Measurements from ENCODE around the gene TDO2.
"Not testable (repeated sequence)": the region's sequence is repeated elsewhere in the genome, so short reads cannot be mapped to it uniquely, and the experiment has no call there.

TDO2 gene

GRCh38 chr4:155903453-155903852 is at the start of gene TDO2:
Gene TDO2 (plus strand): TSS chr4:155903696. CDS start chr4:155903759, 63 bp downstream.
- DNase-seq, result no peak

- no peak for DNase-seq
Measured at GRCh38 chr4:155854582-155855226, 48.8 kb upstream of the TDO2 start.

- no peak for DNase-seq
Measured at GRCh38 chr4:155855897-155856296, 47.6 kb upstream of the TDO2 start.

- no peak for DNase-seq
Measured at GRCh38 chr4:155866177-155866576, 37.3 kb upstream of the TDO2 start, which contains the start of gene ASIC5. Gene ASIC5 (minus strand): TSS chr4:155866277. CDS start chr4:155866226, 51 bp downstream.

- no peak for DNase-seq
Measured at GRCh38 chr4:155875878-155876277, 27.6 kb upstream of the TDO2 start.

- no peak for DNase-seq
Measured at GRCh38 chr4:155877971-155878370, 25.5 kb upstream of the TDO2 start.

GRCh38 chr4:155878611-155879010 is 24.9 kb upstream of the TDO2 start:
- DNase-seq, result no peak

DNA sequence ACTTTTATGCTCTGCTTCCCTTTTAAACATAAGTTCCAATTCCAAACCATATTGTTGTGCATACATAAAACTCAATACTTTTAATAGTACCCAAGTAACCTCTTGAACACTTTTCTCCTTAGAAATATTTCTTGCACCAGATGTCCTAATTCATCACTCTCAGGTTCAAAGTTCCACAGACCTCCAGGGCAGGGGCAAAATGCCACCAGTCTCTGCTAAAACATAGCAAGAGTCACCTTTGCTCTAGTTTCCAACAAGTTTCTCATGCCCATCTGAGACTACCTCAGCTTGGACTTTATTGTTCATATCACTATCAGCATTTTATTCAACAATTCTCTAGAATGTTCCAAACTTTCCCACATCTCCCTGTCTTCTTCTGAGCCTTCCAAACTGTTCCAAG is 23.7 kb upstream of the TDO2 start:
- DNase-seq, result no peak

- DNase-seq, result no peak
Measured at GRCh38 chr4:155881555-155881954, 21.9 kb upstream of the TDO2 start.

DNA sequence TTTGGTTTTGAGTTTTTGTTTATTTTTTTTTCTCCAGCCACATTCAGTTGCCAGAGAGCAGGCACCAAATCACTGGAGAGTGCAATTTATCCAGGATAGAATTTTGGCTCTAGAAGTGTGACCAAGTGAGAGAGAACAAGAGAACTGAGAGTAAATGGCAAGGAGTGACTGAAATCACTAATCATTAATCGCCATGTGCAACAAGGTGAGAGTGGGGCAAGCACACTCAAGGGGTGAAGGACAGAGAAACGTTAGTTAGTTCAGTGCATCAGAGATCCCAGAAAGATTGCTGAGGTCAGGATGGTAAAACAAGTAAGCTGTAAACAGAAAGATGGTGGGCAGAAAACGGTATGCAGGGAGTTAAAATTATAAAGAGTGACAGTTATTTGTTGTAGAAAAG is 19.6 kb upstream of the TDO2 start:
- no peak for DNase-seq

- DNase-seq, result no peak
Measured at GRCh38 chr4:155885666-155886065, 17.8 kb upstream of the TDO2 start.

- no peak for DNase-seq
Measured at GRCh38 chr4:155887045-155887444, 16.5 kb upstream of the TDO2 start.

DNA sequence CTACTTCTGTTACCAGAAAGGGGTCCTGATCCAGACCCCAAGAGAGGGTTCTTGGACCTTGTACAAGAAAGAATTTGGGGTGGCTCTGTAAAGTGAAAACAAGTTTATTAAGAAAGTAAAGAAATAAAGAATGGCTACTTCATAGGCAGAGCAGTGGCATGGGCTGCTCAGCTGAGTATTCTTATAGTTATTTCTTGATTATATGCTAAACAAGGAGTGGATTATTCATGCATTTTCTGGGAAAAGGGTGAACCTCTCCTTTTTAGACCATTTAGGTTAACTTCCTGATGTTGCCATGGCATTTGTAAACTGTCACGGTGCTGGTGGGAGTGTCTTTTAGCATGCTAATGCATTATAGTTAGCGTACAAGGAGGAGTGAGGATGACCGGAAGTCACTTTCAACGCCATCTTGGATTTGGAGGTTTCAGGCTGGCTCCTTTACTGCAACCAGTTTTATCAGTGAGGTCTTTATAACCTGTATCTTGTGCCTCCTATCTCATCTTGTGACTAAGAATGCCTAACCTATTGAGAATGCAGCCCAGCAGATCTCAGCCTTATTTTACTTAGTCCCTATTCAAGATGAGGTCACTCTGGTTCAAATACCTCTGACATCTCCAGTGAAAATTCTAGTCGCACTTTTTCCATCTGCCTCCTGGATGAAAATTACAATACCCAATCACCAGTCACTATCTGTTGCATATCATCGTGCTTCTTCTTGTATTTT is 15.5 kb upstream of the TDO2 start:
- no peak for DNase-seq

DNA sequence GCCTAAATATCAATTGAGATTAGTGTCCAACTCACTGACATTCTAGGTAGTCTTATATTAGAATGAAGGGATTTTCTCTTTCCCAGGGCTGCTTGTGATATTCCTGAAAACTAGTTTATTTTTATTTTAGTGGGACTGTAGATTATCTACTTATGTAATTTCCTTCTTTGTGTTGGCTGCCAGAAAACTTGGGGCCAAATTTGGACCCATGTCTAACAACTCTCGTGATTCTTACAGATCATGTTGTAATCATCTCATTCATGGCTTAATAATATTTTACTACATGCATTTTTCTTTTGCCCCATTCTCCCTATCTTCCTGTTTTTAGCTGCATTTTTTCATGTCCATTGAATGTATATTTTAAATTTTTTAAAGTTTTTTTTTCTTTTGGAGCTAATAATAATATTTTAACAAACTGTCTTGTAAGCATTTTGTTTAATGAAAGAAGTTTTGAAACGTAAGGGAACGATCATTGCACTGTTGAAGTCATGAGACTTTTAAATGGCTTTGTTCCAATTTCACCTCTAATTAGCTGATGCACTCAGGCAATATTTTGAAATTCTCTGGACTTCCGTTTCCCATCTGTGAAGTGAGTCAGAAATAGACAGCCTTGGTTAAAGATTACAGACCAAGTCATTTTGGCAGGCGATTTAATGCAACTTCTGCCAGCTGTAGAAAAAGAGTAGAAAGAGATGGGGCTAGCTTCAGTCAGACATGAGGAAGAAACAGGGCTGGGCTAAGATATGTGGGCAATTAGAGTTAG is 14.3 kb upstream of the TDO2 start:
- no peak for DNase-seq

DNA sequence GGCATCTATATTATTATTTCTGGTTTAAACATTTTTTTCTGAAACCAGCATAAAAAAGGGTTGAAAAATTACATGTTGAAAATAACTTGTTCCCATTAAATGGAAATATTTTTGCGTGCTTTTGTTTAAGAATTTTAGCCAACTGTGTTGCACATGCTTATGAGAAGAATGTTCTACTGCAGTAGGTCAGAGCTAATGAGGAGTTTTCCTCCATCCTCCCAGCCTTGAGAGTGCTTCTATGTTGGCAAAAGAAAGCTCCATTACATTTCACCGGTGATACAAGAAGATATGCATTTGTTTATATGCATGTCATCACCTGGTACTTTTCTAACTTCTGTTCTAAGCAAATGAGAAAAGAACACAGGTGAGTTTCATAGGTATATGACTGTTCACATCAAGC is 13.6 kb upstream of the TDO2 start:
- no peak for DNase-seq

DNA sequence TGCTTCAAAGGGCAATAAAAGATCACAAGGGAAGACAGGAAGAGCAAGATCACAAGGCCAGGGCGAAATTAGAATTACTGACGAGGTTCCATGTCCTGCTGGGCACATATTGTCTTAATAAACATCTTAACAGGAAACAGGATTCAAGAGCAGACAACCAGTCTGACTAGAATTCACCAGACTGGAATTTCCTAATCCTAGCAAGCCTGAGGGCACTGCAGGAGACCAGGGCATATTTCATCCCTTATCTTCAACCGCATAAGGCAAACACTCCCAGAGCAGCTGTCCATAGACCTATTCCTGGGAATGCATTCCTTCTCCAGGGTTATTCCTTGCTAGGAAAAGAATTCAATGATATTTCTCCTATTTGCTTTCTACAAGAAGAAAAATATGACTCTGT is 12.4 kb upstream of the TDO2 start:
- DNase-seq, result no peak

- DNase-seq, result not testable (repeated sequence)
Measured at GRCh38 chr4:155898371-155898770, 5.1 kb upstream of the TDO2 start.

DNA sequence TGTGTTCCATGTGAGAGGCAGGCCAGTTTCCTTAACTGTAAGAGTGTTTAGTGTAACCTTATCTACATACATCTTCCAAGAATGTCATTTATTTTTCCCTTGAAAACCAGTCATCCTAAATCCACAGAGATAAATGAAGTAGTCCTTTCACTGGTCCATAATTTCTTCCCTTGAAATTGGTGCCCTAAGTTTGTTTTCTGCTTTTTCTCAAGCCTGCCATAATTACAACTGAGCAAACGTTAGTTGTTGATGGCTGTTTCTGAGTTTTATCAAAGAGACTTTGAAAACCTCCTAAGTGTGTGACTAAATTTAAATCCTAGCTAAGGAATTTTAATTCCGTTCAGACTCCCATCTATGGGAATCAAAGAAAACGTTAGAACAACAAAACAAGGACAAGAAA is 3.6 kb upstream of the TDO2 start:
- no peak for DNase-seq

DNA sequence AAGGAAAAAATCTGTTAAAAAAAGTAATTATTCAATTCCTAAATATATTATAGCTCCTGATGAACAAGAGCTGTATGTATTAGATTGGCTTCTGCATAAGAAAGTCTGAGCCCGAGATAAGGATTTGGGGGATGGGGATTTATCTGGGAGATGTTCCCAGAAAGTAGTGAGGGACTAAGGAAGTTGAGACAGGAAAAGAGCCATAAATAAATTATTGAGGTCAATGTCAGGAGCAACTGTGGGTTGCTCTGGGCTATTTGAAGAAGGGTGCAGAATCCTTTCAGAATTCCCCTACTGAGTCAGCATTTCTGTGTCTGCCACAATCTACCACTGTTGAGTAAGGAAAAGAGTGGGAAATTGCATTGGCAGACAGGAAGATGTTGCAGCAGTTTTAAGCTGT is 3.1 kb upstream of the TDO2 start:
- no peak for DNase-seq

- DNase-seq, result no peak
Measured at GRCh38 chr4:155901013-155901412, 2.5 kb upstream of the TDO2 start.

DNA sequence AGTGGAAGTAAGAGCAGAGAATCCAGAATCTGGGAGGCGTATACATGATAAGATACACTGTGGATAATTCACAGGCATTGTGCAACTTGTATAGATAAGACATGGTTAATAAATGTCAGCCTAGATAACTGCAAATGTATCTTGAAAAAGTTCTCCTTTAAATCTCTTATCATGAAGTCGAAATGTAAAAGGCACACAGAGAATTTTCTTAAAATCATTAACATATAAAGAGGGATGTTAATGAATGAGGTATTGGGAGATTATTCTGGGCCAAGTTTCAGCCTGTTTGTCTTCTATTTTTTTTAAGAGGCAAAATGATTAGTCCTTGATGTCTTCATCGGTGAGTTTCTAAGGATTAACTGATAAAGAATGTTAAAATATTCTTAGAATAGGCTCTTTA is 835 bp downstream of the TDO2 start:
- no peak for DNase-seq

DNA sequence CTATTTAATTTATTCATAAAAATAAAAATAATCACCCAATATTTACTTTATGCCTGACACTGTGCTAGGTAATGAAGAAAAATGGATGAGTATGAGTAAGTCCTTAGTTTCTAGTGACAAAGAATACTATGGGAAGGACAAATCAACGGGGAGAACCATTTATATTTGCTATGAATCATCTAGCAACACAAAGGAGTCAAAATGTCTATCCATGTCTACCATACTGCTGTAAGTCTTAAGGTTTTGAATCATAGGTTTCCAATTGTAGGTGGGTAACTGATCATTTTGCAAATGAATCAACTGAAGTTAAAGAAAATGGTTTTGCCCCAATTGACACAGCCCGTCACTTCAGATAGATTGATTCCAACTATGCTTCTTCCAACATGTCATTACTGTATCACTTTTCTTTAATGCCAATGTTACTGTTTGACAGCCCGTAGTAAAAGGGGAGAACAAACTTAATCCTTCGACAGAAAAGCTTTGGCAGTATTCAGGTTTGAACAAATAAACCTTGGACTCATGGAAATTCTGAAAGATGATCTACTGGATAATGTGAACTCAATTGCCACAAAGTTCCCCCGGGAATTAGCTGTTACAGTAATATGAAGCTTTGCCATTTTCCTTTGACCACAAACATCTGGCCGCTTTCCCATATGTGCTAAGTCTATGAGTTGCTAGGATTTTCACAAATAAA is 3.2 kb downstream of the TDO2 start:
- DNase-seq, result no peak

GRCh38 chr4:155907556-155907955 is 4.1 kb downstream of the TDO2 start:
- no peak for DNase-seq
